Cardiac fibroblast (primary cell): ENCODE measurements around the gene PAPOLG.

Experiments used
- DNase-seq, 2 donors: peaks; one replicate each; pipeline versions ENCODE4 v3.0.0 to v3.0.0-alpha.2; 2010; ENCODE audit warnings: low read depth in 2 of 2
- H3K4me3 ChIP-seq, 2 donors: replicated peaks in 1 of 2; 1 replicate in 1 of 2; 2 replicates in 1 of 2; pipeline ENCODE4 v1.5.1; 2011; ENCODE audit warnings: low read depth in 2 of 2, low read length in 2 of 2, mild to moderate bottlenecking in 2 of 2, moderate library complexity in 1 of 2
- CTCF ChIP-seq: IDR thresholded peaks from one replicate; pipeline ENCODE4 v1.5.1; 2011; ENCODE audit warnings: low read depth, mild to moderate bottlenecking, low read length, inconsistent platforms

PAPOLG gene

GRCh38 chr2:60756097-60757087 is at the start of gene PAPOLG:
Gene PAPOLG, plus strand, starts transcription at chr2:60756268. Its CDS starts 211 bp downstream, at chr2:60756479.
- no peak for TF ChIP-seq CTCF

GRCh38 chr2:60707750-60708371 is 48.2 kb upstream of the PAPOLG start:
- peak; percentile 53 to 62 for DNase-seq
- TF ChIP-seq CTCF, result peak; percentile 54
- H3K4me3 ChIP-seq, result no peak overlapping the region

More at GRCh38 chr2:60756097-60757087, at the start of gene PAPOLG:
- DNase-seq, result peak; percentile 91 to 93
- H3K4me3 ChIP-seq, result peak within 1 kb of the TSS; percentile 97

- no peak for TF ChIP-seq CTCF
- no peak for DNase-seq
- H3K4me3 ChIP-seq, result no peak overlapping the region
Measured at GRCh38 chr2:60708630-60709320, 47.3 kb upstream of the PAPOLG start.

- no peak overlapping the region for H3K4me3 ChIP-seq
- peak; percentile 4 to 60 for DNase-seq
- TF ChIP-seq CTCF, result no peak
Measured at GRCh38 chr2:60710707-60711106, 45.4 kb upstream of the PAPOLG start.

GRCh38 chr2:60715561-60715960 is 40.5 kb upstream of the PAPOLG start:
- no peak for TF ChIP-seq CTCF

GRCh38 chr2:60717691-60718090 is 38.4 kb upstream of the PAPOLG start:
- no peak for DNase-seq
- no peak overlapping the region for H3K4me3 ChIP-seq
- no peak for TF ChIP-seq CTCF

More at GRCh38 chr2:60715561-60715960, 40.5 kb upstream of the PAPOLG start:
- no peak overlapping the region for H3K4me3 ChIP-seq
- DNase-seq, result no peak
